Testis (tissue), 2 donors: Measurements from ENCODE around the gene ANKLE1.

Experiments used
- CTCF ChIP-seq, 3 experiments: fragments of 450-650 bp in 2 of 3; fragments of 200-600 bp in 1 of 3; sonication (generic) in 1 of 3; IDR thresholded peaks; one replicate each; pipeline ENCODE4 v1.5.1; 2016 to 2019; ENCODE audit warnings: antibody characterized with exemption in 3 of 3, mild to moderate bottlenecking in 2 of 3, moderate library complexity in 1 of 3
- POLR2A ChIP-seq: fragments of 450-650 bp; IDR thresholded peaks from one replicate; pipeline ENCODE4 v1.6.1; 2017; ENCODE audit warnings: antibody characterized with exemption, mild to moderate bottlenecking, moderate library complexity

GRCh38 chr19:17235971-17236777 lies 45.5 kb upstream of the ANKLE1 start:
- no peak for TF ChIP-seq CTCF (IDR thresholded peaks at IDR 0.05)
- no peak for TF ChIP-seq POLR2A
